LHCN-M2 (cell line): Measurements from ENCODE around the gene APOO. TPM values are rescaled to one million over a fixed set of nuclear protein-coding genes. Genes with fewer than 3 reads are reported as not detected.

ENCODE experiments used
- DNase-seq: peaks from one replicate; pipeline ENCODE4 v3.0.0-alpha.2; 2012; ENCODE audit warnings: low read depth
- total RNA-seq: library from RNA; depleted of rRNA; stranded (reverse); fragments of >200 nt; gene quantifications from 2 replicates; pipeline ENCODE4 v1.2.3, GENCODE V29; 2014; rRNA removed

Gene APOO
- total RNA-seq, 1 experiment from 2014 or later: 14.6 TPM

DNA sequence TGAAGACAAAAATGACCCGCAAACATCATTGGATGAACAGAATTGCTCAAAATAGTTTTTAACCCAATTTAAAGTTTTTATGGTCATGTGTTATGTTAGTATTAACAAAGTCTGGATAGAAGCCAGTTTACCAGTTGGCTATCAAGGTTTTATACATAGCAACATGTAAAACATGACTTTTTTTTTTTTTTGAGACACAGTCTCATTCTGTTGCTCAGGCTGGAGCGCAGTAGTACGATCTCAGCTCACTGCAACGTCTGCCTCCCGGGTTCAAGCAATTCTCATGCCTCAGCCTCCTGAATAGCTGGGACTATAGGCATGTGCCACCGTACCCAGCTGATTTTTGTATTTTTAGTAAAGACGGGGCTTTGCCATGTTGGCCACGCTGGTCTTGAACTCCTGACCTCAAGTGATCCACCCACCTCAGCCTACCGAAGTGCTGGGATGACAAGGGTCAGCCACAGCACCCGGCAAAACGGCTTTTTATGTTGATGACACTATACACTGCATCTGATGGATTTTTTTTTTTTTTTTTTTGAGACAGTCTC lies 121.4 kb downstream of the APOO start:
- DNase-seq: no peak

- no peak for DNase-seq
These were observed 122.2 kb downstream of the APOO start for GRCh38 chrX:23785580-23785979.

- DNase-seq: peak; percentile 74
These were observed 123.0 kb downstream of the APOO start for GRCh38 chrX:23784470-23785331.

- DNase-seq: no peak
These were observed 123.9 kb downstream of the APOO start for GRCh38 chrX:23783589-23784469.

Other genes starting within 250 kb of the APOO start
- gene PRDX4, start 240.4 kb downstream of the APOO start, total RNA-seq: 226 and 239 TPM in 2 replicates
- gene ACOT9, start 164.7 kb downstream of the APOO start, total RNA-seq: 59.8 and 66.5 TPM in 2 replicates
- gene SAT1, start 124.8 kb downstream of the APOO start, total RNA-seq: 83.0 and 109 TPM in 2 replicates
- 0.06 TPM in 1 of 2 replicates, not detected in the other for gene CXorf58, start 68 bp upstream of the APOO start, total RNA-seq
- gene KLHL15, start 119.2 kb upstream of the APOO start, total RNA-seq: 9.3 and 9.7 TPM in 2 replicates
- gene EIF2S3, start 147.0 kb upstream of the APOO start, total RNA-seq: 108 and 122 TPM in 2 replicates
- gene ZFX, start 241.8 kb upstream of the APOO start, total RNA-seq: 22.7 and 23.6 TPM in 2 replicates